K562 (cell line): ENCODE results near the gene UBE2V1. TPM values are rescaled to one million over a fixed set of nuclear protein-coding genes. Genes with fewer than 3 reads are reported as not detected.

Source experiments
- ATAC-seq: fragments of 200-7000 bp; cut with Tn5 transposase; 3 replicates; pipeline ENCODE4 v1.9.1; 2020; ENCODE audit warnings: moderate library complexity
- BruUV-seq: library from RNA; stranded (reverse); fragments of 400-500 nt; replicated peaks from 2 replicates; lab custom pipeline; 2021; lab: Mats Ljungman, UMichigan
- CTCF ChIA-PET: fragments of 300-600 bp; formaldehyde crosslinking; extraction: SDS; loops from one replicate; lab custom pipeline; 2021; ENCODE audit warnings: low intra/inter-chr PET ratio; lab: Yijun Ruan, JAX
- POLR2A ChIA-PET: fragments of 300-600, 350-650 bp; sonication (Branson Sonifier 250); formaldehyde crosslinking; extraction: SDS; loops from one replicate; lab custom pipeline; 2021; ENCODE audit warnings: antibody characterized with exemption, inconsistent platforms; lab: Yijun Ruan, JAX
- DNase-seq, 4 experiments: peaks; one replicate each; pipeline versions ENCODE4 v3.0.0 to v3.0.0-alpha.2; 2011 to 2018; ENCODE audit warnings: low spot score in 3 of 4, mixed read lengths in 3 of 4; ENCODE audit errors: extremely low read depth in 1 of 4
- FAIRE-seq: peaks from 2 replicates; lab custom pipeline; 2011; peaks lifted over from hg19 to GRCh38; lab: Jason Lieb, UNC
- H2AFZ ChIP-seq: 2 replicates; pipeline ENCODE4 v1.6.0; 2011; ENCODE audit warnings: low read depth, low read length, control low read depth, inconsistent platforms
- H3K27ac ChIP-seq: fragments of 200-600 bp; 3 replicates; pipeline ENCODE4 v1.8.0; 2011; ENCODE audit warnings: low read depth, mild to moderate bottlenecking, control low read depth, inconsistent platforms, low read length, moderate library complexity, mixed read lengths; ENCODE audit errors: extremely low read depth
- H3K27me3 ChIP-seq, 2 experiments: fragments of 300-600 bp in 1 of 2; 2 replicates in 1 of 2; 3 replicates in 1 of 2; pipeline versions ENCODE4 v1.6.0 to v1.8.0; 2011; ENCODE audit warnings: inconsistent platforms in 2 of 2, low read length in 2 of 2, mild to moderate bottlenecking in 1 of 2, mixed read lengths in 1 of 2, moderate library complexity in 1 of 2; ENCODE audit not compliant: control insufficient read depth in 2 of 2, insufficient read depth in 2 of 2
- H3K36me3 ChIP-seq: fragments of 300-600 bp; 3 replicates; pipeline ENCODE4 v1.8.0; 2011; ENCODE audit warnings: mild to moderate bottlenecking, low read length, inconsistent platforms; ENCODE audit not compliant: control insufficient read depth, insufficient read depth
- H3K4me1 ChIP-seq, 2 experiments: fragments of 200-600 bp in 1 of 2; replicated peaks in 1 of 2; 2 replicates in 1 of 2; 3 replicates in 1 of 2; pipeline versions ENCODE4 v1.5.1 to v1.8.0; 2011; ENCODE audit warnings: inconsistent platforms in 2 of 2, low read length in 2 of 2, mild to moderate bottlenecking in 1 of 2, mixed read lengths in 1 of 2, moderate library complexity in 1 of 2; ENCODE audit not compliant: control insufficient read depth in 2 of 2, insufficient read depth in 2 of 2
- H3K4me2 ChIP-seq: 2 replicates; pipeline ENCODE4 v1.6.1; 2011; ENCODE audit warnings: low read length, control low read depth, inconsistent platforms, mixed read lengths; ENCODE audit not compliant: insufficient read depth
- H3K4me3 ChIP-seq: fragments of 200-600 bp; sonication (generic), shearing (Covaris generic); 2 replicates; pipeline ENCODE4 v1.5.1; 2016; ENCODE audit warnings: control low read depth, inconsistent platforms
- H3K79me2 ChIP-seq: fragments of 200-600 bp; 3 replicates; pipeline ENCODE4 v1.8.0; 2011; ENCODE audit warnings: low read length, inconsistent platforms; ENCODE audit not compliant: control insufficient read depth, insufficient read depth
- H3K9ac ChIP-seq, 2 experiments: 2 replicates each; pipeline versions ENCODE4 v1.6.0 to v1.6.1; 2011; ENCODE audit warnings: low read depth in 2 of 2, low read length in 2 of 2, control low read depth in 1 of 2, inconsistent platforms in 1 of 2, mild to moderate bottlenecking in 1 of 2, mixed read lengths in 1 of 2; ENCODE audit not compliant: insufficient read depth in 1 of 2
- H3K9me1 ChIP-seq: one replicate; pipeline ENCODE4 v1.6.0; 2011; ENCODE audit warnings: inconsistent platforms, mild to moderate bottlenecking, low read length, moderate library complexity; ENCODE audit not compliant: control insufficient read depth, insufficient read depth
- H3K9me3 ChIP-seq: replicated peaks from 2 replicates; pipeline ENCODE4 v1.5.1; 2011; ENCODE audit warnings: low read depth, low read length, inconsistent platforms; ENCODE audit not compliant: control insufficient read depth, insufficient read depth
- H4K20me1 ChIP-seq: replicated peaks from 2 replicates; pipeline ENCODE4 v1.6.1; 2011; ENCODE audit warnings: low read length, inconsistent platforms, mixed read lengths; ENCODE audit not compliant: control insufficient read depth, insufficient read depth
- CBX8 ChIP-seq: fragments of 200-600 bp; sonication (generic); IDR thresholded peaks from 2 replicates; pipeline ENCODE4 v1.6.1; 2012; ENCODE audit warnings: borderline replicate concordance, mixed run types, low read depth, mild to moderate bottlenecking, moderate library complexity, mixed read lengths, low read length, control low read depth, inconsistent platforms; ENCODE audit not compliant: poor library complexity, severe bottlenecking; ENCODE audit errors: extremely low read depth
- CEBPZ ChIP-seq: fragments of 150-350 bp; IDR thresholded peaks from 2 replicates; pipeline ENCODE4 v1.6.1; 2014; ENCODE audit warnings: low read depth, mild to moderate bottlenecking, low read length, borderline replicate concordance
- HINFP ChIP-seq: fragments of 450-650 bp; conservative IDR thresholded peaks from 2 replicates; pipeline ENCODE4 v1.6.1; 2016; ENCODE audit warnings: missing genetic modification characterization, low read depth, mild to moderate bottlenecking, control low read depth, missing compliant biosample characterization
- RBM25 ChIP-seq: fragments of 200-400 bp; formaldehyde crosslinking; IDR thresholded peaks from 2 replicates; pipeline ENCODE4 v1.6.1; 2018; ENCODE audit warnings: low read length, low read depth, moderate library complexity; ENCODE audit not compliant: severe bottlenecking
- RUNX1 ChIP-seq: sonication (generic); IDR thresholded peaks from 2 replicates; pipeline ENCODE4 v1.6.1; 2016; ENCODE audit warnings: antibody characterized with exemption, low read depth
- SMARCE1 ChIP-seq: fragments of 450-650 bp; IDR thresholded peaks from 2 replicates; pipeline ENCODE4 v1.7.1; 2016; ENCODE audit warnings: mild to moderate bottlenecking
- SRSF1 ChIP-seq: fragments of 200-400 bp; formaldehyde crosslinking; IDR thresholded peaks from 2 replicates; pipeline ENCODE4 v1.6.1; 2017; ENCODE audit warnings: mild to moderate bottlenecking, low read depth, low read length, moderate library complexity
- TAL1 ChIP-seq: fragments of 450-650 bp; IDR thresholded peaks from 2 replicates; pipeline ENCODE4 v1.6.1; 2016; ENCODE audit warnings: mild to moderate bottlenecking
- ZBTB9 ChIP-seq: fragments of 450-650 bp; formaldehyde crosslinking; IDR thresholded peaks from 2 replicates; pipeline ENCODE4 v1.4.0; 2020; ENCODE audit warnings: mild to moderate bottlenecking, moderate library complexity
- ZC3H11A ChIP-seq: IDR thresholded peaks from 2 replicates; pipeline ENCODE4 v1.6.1; 2012; ENCODE audit warnings: low read depth, low read length, improper control_type of control experiment
- ZNF280B ChIP-seq: fragments of 250-450 bp; sonication (Bioruptor Pico); IDR thresholded peaks from 2 replicates; pipeline ENCODE4 v1.5.1; 2021; ENCODE audit warnings: mild to moderate bottlenecking
- ZNF551 ChIP-seq: fragments of 250-450 bp; sonication (Bioruptor Pico); IDR thresholded peaks from 2 replicates; pipeline ENCODE4 v1.5.0; 2021; ENCODE audit warnings: mild to moderate bottlenecking, moderate library complexity
- ZNF655 ChIP-seq: fragments of 250-450 bp; sonication (Bioruptor Pico); IDR thresholded peaks from 2 replicates; pipeline ENCODE4 v1.5.0; 2021
- WGBS: fragments of 100-300 bp; shearing (Covaris generic); methylation state at CpG from one replicate; pipeline ENCODE4 v1.1.6; 2016; ENCODE audit warnings: low coverage, mixed read lengths; ENCODE audit not compliant: insufficient coverage; ENCODE audit errors: missing lambda C conversion rate; 5-methylcytosine and 5-hydroxymethylcytosine counted together
- in situ Hi-C: fragments of 300-500 bp; cut with MboI; formaldehyde crosslinking; loops from 4 replicates; pipeline ENCODE4 v1.15.0; 2018; ENCODE audit warnings: inconsistent platforms, mixed read lengths
- intact Hi-C: fragments of 100-400 bp; cut with micrococcal nuclease; formaldehyde crosslinking; loops from 2 replicates; pipeline ENCODE4 v1.14.2; 2022
- polyA plus RNA-seq, 8 experiments: library from polyadenylated mRNA; depleted of rRNA in 4 of 8; stranded (reverse) in 5 of 8; unstranded in 3 of 8; fragments of >200 nt; fragmentation: Nextera tagmentation in 2 of 8; fragmentation: Illumina TruSeq in 1 of 8; extraction: Ambion mirVana in 2 of 8; extraction: Trizol in 1 of 8; gene quantifications; 2 replicates each; pipeline versions ENCODE4 v1.2.1 to v1.2.3, GENCODE V29; 2011 to 2014; ENCODE audit warnings: inconsistent platforms in 1 of 8, missing spikeins in 1 of 8
- total RNA-seq, 7 experiments: library from RNA; depleted of rRNA in 6 of 7; stranded (reverse); fragments of >200 nt in 6 of 7; fragmentation: Illumina TruSeq in 2 of 7; extraction: Trizol in 2 of 7; gene quantifications; 2 replicates each; pipeline versions ENCODE4 v1.2.1 to v1.2.3, GENCODE V29; 2011 to 2021; ENCODE audit warnings: low replicate concordance in 1 of 7

The UBE2V1 gene
- total and polyA plus RNA-seq, 9 of the 15 experiments (the other 6 are each of a cell fraction or from before 2014, with no cell fraction given), result 93.0 to 357 (median 119) TPM

GRCh38 chr20:50145566-50145965 lies 32.6 kb upstream of the UBE2V1 start:
- in situ Hi-C loops, result no loop called here
- Histone ChIP-seq H3K79me2 (peaks cover 61% of the 10 kb centered on the region), H2AFZ (no peak overlapping the region), H3K4me1 (peaks cover 15 to 40% of the 10 kb centered on the region in 2 experiments), H3K9ac (peak overlapping the region in 1 of 2 experiments; percentile 91; a peak in 2 of 4 replicates), H4K20me1 (peaks cover 8% of the 10 kb centered on the region; the same call in 1 of the 2 replicates), H3K27me3 (no peaks in the 10 kb centered on the region), H3K4me3 (no peak overlapping the region), H3K9me3 (no peaks in the 10 kb centered on the region), H3K27ac (no peak overlapping the region), H3K9me1 (no peaks in the 10 kb centered on the region), H3K4me2 (no peak overlapping the region), H3K36me3 (peaks cover 85% of the 10 kb centered on the region)
- intact Hi-C loops, result no loop called here
- FAIRE-seq (no peak), ATAC-seq (no peak), DNase-seq (no peak)
- WGBS, result 100% methylated on average over 6 of the region's 6 CpGs
- no TSS peak for BruUV-seq
- CTCF ChIA-PET, result no interaction called here
- POLR2A ChIA-PET, result interaction anchor here (0.6 to 0.8 kb wide), 2 partner anchors 139 to 582 kb away, joined by 3 read pairs; no protein-coding TSS in a partner anchor
- TF ChIP-seq RUNX1, result no peak
- TF ChIP-seq ZNF655 (CRISPR knock-in tag), result no peak
- TF ChIP-seq ZNF280B, result no peak
- no peak for TF ChIP-seq ZBTB9 (CRISPR knock-in tag)
- TF ChIP-seq ZC3H11A, result no peak
- TF ChIP-seq ZNF551 (CRISPR knock-in tag), result no peak
- no peak for TF ChIP-seq SRSF1
- no peak for TF ChIP-seq TAL1
- no peak for TF ChIP-seq CBX8
- no peak for TF ChIP-seq RBM25
- TF ChIP-seq CEBPZ, result no peak
- TF ChIP-seq SMARCE1, result no peak
- TF ChIP-seq HINFP (tag), result no peak
